ENCODE measurements around the gene B4GALNT3.

B4GALNT3 gene

DNA sequence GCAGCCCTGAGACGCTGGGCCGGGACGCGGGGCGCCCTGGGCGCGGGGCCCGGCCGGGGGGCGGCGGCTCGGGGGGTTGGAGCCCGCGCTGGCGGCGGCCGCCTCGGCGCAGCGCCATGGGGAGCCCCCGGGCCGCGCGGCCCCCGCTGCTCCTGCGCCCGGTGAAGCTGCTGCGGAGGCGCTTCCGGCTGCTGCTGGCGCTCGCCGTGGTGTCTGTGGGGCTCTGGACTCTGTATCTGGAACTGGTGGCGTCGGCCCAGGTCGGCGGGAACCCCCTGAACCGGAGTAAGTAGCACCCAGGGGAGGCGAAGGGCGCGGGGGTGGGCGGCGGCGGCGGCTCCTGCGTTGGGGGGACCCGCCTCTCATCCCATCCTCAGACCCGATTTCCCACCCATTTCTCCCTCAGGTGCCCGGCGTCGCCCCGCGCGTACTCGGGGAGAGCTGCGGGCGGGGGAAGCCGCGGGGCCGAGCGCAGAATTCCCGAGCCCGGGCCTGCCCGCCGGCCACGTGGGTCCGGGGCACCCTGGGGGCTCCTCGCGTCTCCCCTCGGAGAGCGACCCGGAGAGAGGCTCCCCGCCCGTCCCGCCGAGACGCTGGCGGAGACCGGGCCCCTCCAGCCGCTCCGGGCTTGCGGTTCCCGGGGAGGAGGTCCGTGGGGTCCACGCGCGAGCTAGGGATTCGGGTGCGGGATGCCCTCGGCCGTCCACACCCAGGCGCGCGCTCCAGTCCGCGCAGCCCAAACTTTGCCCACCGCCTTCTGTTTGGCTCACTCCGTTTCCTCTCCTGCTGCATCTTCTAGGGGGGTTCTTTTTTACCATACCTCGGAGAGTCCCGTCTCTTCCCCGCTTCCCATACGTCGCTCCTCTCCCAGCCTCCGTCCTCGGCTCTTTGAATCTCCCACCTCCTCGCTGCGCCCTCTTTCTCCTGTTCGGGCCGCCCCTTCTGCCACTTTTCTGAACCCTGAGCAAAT, 807 bp downstream of the B4GALNT3 start:
- TF ChIP-seq, protein P1, sequence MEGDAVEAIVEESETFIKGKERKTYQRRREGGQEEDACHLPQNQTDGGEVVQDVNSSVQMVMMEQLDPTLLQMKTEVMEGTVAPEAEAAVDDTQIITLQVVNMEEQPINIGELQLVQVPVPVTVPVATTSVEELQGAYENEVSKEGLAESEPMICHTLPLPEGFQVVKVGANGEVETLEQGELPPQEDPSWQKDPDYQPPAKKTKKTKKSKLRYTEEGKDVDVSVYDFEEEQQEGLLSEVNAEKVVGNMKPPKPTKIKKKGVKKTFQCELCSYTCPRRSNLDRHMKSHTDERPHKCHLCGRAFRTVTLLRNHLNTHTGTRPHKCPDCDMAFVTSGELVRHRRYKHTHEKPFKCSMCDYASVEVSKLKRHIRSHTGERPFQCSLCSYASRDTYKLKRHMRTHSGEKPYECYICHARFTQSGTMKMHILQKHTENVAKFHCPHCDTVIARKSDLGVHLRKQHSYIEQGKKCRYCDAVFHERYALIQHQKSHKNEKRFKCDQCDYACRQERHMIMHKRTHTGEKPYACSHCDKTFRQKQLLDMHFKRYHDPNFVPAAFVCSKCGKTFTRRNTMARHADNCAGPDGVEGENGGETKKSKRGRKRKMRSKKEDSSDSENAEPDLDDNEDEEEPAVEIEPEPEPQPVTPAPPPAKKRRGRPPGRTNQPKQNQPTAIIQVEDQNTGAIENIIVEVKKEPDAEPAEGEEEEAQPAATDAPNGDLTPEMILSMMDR (IDR thresholded peaks at IDR 0.05; ENCODE audit: low read depth, low read length, missing control alignments): no peak
- peak overlapping the region; percentile 27 for H3K4me3 ChIP-seq (replicated peaks; ENCODE audit: low read depth, low read length)
- DNase-seq (ENCODE audit: extremely low read depth, low read depth): no peak

DNA sequence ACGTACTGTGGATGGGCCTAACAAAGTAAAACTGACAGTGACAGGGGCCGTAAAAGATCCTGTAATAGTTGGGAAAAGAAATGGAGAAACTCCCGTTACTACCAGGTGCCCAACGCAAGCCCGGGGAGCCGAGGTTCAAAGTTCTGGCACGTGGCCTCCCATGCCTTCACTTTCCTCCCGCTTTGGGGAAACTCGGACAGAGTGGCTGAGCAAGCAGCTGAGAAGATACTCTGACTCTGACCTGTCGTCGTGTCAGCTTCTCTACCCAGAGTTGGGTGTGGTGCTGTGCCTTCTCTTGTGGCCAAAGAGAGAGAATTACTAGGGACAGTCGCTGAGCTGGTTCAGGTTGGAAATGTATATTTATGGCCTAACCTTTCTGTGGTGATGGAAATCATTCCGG, 1.7 kb downstream of the B4GALNT3 start:
- H3K4me3 ChIP-seq (replicated peaks; ENCODE audit: low read depth, low read length): no peak overlapping the region
- TF ChIP-seq, protein P1 (IDR thresholded peaks at IDR 0.05; ENCODE audit: low read depth, low read length, missing control alignments): no peak
- no peak for DNase-seq (ENCODE audit: extremely low read depth, low read depth)

DNA sequence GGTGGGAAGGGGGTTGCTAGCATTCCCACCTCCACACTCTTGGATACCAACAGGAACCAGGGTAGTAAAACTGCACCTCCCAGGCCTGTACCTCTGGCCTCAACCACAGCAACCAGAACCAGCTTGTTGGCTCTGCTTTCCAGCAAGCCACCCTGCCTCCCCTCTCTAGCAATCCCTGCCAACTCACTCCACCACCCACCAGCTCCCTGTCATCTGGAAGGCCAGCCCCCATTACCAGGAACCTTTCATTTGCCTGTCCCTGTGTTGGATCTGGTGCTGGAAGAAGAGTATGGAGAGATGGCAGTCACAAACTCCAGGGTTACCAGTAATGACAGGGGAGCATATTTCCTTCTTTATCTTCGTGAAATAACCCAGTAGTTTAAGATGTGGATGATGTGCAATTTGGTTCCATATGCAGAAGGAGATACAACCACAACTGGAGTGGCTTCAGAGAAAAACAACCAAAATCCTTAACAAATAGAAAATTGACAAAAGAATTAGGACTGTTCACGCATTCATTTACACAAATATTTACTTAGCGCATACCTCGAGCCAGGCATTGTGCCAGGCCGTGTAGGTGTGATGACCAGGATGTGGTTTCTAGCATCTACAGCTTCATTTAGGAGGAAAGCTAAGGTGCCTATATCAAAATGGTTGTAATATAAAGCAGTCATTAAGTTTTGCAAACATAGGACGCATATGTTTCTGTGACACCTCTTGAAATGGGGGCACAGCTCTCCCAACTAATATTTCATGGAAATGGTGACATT, 3.4 kb downstream of the B4GALNT3 start:
- no peak for DNase-seq (ENCODE audit: extremely low read depth, low read depth)

DNA sequence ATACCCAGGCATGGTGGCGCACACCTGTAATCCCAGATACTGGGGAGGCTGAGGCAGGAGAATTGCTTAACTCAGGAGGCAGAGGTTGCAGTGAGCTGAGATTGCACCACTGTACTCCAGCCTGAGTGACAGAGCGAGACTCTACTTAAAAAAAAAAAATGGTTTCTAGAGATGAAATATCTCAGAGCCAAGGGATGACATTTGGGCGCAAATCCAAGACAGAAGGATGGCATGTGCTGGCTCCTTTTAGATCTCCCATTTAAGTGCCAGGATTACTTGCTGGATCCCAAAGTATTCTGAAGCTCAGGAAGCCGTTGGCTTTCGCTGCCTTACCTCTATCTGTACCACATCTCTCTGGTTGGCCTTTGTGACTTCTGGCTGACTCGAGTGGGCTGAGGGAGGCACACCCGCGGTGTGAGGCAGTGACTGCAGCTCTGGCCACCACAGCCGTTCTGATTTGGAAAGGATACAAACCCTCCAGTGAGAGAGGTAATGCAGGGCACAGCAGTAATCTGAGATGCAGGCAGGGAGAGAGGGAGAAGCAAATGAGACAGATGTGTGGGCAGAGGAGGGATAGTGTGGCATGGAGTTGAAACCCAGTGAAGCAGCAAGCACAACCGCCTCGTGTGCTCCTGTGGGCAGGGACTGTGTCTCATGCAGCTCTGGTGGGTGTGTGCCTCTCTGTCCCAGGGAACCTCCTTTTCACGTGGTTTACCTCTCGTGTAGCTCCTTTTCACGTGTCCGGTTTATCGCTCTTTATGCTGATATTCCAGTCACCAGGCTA, 4.9 kb downstream of the B4GALNT3 start:
- TF ChIP-seq, protein P1 (IDR thresholded peaks at IDR 0.05; ENCODE audit: low read depth, low read length, missing control alignments): no peak
- no peak overlapping the region for H3K4me3 ChIP-seq (replicated peaks; ENCODE audit: low read depth, low read length)

More for the DNA sequence above, 3.4 kb downstream of the B4GALNT3 start:
- TF ChIP-seq, protein P1 (IDR thresholded peaks at IDR 0.05; ENCODE audit: low read depth, low read length, missing control alignments): no peak
- no peak overlapping the region for H3K4me3 ChIP-seq (replicated peaks; ENCODE audit: low read depth, low read length)

DNA sequence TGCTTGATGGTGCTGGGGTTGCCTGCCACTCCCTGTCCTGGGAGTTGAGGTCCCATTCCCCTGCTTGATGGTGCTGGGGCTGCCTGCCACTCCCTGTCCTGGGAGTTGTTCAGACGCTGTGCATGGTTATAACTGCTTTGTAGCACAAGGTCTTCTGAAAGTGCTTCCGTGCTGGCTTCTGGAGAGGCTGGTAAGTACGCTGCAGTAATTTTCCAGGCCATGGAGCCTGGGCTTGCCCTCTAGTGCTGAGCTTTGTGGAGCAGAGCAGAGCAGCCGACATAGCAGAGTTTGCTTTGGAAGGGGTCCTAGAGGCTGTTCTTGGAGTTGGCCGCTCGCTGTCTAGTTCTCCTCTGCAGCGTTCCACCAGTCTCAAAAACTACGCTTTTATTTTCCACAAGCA, 6.3 kb downstream of the B4GALNT3 start:
- TF ChIP-seq, protein P1 (IDR thresholded peaks at IDR 0.05; ENCODE audit: low read depth, low read length, missing control alignments): no peak
- no peak for DNase-seq (ENCODE audit: extremely low read depth, low read depth)
- no peak overlapping the region for H3K4me3 ChIP-seq (replicated peaks; ENCODE audit: low read depth, low read length)

More for the DNA sequence above, 4.9 kb downstream of the B4GALNT3 start:
- no peak for DNase-seq (ENCODE audit: extremely low read depth, low read depth)

DNA sequence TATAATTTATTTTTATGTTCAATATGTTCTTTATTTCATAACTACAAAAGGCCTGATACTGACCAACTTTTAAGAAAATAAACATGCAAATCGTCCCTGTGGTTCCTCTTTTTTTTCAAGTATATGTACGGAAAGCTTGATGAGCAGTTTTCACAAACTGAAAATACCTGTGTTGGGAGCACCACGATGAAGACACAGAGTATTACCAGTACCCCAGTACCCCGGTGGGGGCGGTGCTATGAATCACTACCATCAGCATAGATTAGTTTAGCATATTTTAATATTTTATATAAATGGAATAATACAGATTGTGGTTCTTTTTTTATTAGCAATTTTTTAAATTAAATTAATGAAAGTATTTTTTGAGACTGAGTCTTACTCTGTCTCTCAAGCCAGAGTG, 7.0 kb downstream of the B4GALNT3 start:
- no peak overlapping the region for H3K4me3 ChIP-seq (replicated peaks; ENCODE audit: low read depth, low read length)
- TF ChIP-seq, protein P1 (IDR thresholded peaks at IDR 0.05; ENCODE audit: low read depth, low read length, missing control alignments): no peak
- DNase-seq (ENCODE audit: extremely low read depth, low read depth): no peak

All from HFF-Myc (cell line).